Stimulated activated CD8-positive, alpha-beta memory T cell treated with anti-CD3 and anti-CD28 coated beads, Interleukin-4, amount 100 ng/mL, for 24 hours (primary cell): ENCODE measurements around the gene OST4.
A peak's percentile ranks its signal among the peaks of the same experiment; 100 is the strongest.

Experiments
- DNase-seq: peaks from one replicate; pipeline ENCODE4 v3.0.0-alpha.2; 2020; ENCODE audit warnings: low read depth

OST4 gene

DNA sequence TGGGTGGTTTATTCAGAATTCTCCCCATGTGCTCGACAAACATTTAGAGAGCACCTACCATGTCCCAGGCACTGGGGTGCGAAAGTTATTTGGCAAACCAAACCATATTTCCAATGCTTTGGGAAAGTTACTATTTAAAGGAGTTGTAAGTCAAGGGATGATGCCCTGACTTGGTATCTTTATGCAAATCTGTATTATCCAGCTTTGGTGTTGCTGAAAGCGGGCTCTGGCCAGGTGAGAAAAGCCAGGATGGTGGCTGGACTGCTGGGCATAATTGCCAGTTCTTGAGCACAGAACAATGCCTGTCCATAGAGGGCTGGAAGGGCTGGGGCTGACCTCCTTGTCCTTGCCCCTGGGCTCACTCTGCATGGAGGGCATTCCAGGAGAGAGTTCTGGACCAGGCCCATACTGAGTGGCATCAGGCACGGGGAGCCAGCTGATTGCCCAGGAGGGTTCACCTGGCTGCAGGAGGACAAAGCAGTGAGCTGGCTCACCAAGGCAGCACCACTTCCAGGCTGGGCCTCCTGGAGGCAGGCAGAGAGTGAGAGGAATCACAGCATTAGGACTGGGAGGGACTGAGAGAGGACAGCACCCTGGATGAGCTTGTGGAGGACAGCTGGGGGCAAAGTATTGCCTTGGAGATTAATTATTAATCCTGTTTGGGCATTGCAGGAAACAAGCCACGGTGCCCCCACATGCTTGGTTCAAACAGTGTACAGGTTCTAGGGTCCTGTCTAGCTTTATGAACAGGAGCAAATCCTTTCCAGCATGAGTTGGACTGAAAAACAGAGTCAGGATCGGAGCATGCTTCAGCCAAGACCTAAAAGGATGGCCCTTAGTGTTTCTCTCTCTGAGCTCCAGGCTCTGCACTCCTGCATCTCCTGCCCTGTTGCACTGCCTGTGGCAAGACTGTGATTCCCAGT is 22.2 kb upstream of the OST4 start:
- no peak for DNase-seq

DNA sequence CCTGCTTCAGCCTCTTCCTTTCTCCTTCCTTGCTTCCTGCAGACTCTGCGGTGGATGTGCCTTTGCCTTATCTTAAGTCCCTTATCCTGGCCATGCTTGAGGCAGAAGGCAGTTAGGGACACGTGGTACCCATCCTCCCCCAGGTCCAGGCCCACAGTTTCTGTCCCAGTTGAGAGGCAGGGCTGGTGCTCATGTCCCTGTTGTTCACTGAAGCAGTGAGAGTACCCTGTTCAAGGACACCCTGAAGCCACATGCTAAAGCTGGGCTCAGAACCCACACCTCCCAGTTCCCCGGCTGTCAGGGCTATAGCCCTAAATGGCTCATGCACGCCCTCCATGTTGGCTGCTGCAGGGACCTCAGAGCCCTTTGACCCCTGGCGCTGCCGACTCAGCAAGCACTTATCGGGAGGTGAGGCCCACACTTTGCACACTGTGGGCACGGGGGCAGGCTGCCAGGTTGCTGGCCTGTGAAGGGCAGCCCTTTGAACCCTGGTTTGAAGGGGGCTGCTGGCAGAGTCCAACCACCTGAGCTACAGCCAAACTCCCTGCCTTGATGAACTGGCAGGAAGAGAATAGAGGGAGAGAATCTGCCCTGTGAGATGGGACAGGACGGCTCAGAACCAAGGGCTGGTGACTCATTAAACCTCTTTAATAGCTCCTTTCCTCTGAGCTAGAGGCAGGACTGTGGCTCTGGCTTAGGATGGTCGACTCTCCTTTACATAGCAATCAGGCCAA is 21.4 kb upstream of the OST4 start:
- DNase-seq, result no peak

DNA sequence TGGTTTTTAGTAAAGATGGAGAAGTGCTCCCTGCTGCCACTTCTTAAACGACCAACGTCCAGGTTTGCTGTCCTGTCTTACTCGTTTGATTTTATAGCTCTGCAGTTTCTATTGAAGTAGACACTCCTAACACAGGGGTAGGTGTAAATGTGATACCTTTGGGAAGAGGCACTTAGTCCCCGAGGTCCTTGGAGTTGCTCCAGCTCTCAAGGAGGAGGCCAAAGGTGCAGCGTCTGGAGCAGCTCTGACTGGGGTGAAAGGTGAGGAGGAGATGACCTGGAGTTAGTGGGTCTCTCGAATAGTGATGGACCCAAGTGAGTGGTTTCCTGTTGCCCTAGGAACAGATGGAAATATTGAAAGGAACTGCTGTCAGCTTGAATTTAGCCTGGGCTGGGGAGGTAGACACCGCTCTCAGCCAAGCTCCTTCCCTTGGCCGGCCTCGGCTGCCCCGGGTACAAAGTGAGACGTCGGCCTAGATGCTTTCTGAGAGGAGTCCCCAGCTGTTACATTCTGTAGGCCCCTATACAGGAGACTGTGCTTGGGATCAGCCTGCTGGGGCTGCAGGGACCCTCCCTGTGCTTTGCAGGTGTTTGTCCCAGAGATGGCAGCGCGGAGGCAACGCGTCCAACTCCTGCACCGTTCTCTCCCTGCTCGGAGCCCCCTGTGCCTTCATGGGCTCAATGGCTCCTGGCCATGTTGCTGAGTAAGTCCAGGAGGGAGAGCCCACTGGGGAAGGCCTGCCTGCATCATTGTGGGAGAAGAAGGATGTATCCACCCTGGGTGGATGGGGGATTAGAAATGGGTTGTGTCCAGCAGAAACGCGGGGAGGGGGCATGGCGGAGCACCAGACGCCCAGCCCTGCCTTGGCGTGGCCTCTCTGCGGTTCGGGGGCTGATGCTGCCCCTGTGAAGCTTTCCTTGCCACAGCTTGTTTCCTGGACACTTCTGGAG is 20.6 kb upstream of the OST4 start:
- no peak for DNase-seq

DNA sequence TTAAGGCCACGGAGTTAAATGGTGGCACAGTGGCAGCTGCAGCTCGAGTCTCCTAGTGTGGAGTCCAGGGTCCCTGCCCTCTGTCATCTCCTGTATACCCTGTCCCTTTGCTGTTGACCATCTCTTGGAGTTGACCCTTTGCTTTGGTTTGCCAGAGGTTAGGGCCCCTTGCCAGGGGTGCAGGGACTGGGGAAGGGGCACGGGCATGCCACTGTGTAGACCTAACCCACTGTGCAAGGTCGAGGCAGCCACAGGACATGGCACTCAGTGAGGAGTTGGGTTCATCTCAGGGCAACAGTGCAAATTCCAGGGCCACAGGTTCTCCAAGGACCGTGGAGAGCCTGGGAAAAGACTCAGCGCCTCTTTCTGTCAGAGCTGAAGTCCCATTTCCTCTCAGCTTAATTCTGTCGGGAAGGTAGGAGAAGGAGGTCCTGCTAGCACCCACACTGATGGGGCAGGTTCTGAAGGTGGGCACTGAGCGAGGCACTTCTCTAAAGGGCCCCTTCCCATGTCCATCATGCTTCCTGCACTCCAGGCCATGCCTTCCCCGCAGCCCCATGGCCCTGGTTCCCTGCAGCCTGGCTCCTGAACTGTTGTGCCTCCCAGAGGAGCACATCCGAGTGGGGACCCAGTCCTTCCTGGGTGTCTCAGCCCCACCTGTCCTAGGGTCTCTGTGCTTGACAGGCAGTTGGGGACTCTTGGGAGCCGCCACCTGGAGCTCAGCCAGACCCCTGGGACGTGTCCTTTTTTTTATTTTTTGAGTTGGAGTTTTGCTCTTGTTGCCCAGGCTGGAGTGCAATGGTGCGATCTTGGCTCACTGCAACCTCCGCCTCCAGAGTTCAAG is 17.9 kb upstream of the OST4 start:
- DNase-seq, result no peak

DNA sequence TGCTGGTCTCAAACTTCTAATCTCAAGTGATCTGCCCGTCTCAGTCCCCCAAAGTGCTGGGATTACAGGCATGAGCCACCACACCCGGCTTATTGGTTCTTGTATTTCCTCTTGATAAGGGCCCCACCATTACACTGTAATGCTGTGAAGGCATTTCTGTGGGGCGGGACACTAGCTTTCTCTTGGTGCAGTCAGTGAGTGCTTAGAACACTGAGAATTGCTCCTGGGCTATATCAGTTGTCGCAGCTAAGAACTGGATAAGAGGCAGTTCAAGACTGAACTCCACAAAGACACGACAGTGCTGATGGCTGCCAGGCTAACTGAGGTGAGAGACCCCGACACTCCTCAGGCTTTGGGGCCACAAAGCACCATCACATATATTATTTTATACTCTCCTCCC is 17.2 kb upstream of the OST4 start:
- no peak for DNase-seq

DNA sequence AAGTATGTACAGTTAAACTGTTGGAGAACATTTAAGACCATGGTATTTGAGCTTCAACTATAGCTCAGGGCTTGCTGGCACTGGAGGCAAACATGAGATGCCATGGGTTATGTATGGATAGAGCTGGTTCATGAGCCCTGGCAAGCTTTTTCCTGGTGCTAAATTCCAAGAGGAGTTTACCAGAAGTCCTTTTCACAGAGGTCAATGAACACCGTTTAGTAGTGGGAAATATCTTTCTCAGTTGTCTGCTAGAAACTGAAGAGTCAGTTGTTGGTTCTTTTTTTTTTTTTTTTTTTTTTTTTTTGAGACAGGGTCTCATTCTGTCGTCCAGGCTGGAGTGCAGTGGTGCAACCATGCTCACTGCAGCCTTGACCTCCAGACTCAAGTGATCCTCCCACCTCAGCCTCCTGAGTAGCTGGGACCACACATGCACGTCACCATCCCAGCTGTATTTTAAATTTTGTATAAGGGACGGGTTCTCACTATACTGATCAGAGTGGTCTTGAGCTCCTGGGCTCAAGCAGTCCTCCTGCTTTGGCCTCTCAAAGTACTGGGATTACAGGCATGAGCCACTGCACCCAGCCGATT is 16.5 kb upstream of the OST4 start:
- no peak for DNase-seq

DNA sequence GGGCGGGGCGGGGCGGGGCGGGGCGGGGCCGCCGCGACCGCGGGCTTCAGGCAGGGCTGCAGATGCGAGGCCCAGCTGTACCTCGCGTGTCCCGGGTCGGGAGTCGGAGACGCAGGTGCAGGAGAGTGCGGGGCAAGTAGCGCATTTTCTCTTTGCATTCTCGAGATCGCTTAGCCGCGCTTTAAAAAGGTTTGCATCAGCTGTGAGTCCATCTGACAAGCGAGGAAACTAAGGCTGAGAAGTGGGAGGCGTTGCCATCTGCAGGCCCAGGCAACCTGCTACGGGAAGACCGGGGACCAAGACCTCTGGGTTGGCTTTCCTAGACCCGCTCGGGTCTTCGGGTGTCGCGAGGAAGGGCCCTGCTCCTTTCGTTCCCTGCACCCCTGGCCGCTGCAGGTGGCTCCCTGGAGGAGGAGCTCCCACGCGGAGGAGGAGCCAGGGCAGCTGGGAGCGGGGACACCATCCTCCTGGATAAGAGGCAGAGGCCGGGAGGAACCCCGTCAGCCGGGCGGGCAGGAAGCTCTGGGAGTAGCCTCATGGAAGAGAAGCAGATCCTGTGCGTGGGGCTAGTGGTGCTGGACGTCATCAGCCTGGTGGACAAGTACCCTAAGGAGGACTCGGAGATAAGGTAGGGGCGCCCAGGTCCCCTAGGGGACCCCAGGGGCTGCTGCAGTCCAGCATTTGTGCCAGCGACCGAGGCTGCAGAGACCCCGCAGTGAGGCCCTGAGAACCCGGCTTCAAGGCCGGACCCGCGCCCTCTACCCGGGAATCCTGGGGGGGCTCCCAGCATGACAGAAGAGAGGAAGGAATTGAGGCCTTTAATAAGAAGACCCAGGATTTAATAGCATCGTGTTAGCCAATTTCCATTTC is 15.5 kb upstream of the OST4 start, which contains the start of gene KHK:
Gene KHK, plus strand, starts transcription at position 49 of the 870 bp plus-strand sequence. Its CDS starts 488 bp downstream, at position 537.
- no peak for DNase-seq

DNA sequence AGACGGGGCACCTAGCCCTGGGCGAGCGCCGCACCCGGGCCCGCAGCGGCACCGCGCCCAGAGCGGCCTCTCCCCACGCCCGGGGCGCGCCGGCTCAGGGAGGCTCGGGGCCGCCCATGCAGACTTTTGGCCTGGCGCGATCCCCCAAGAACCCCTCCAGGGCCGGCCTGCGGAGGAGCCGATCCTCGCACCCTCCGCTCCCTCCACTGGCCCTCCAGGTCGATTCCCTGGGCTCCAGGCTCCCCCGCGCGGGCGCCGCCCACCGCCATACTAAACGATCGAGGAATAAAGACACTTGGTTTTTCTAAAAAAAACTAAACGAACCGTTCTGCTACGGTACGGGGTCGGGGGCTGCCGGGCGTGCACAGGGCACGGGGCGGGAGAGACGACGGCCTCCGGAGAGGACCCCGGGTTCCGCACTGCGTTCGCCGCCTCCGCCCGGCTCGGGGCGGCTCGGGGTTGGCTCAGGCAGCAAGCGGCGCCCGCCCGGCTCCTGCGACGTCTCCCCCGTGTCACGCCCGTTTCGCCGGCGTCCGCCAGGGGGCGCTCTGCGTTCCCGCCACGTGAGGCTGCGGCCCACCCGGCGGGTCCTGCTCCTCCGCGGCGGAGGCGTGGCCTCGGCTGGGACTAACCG is 14.8 kb upstream of the OST4 start:
- peak; percentile 98 for DNase-seq

DNA sequence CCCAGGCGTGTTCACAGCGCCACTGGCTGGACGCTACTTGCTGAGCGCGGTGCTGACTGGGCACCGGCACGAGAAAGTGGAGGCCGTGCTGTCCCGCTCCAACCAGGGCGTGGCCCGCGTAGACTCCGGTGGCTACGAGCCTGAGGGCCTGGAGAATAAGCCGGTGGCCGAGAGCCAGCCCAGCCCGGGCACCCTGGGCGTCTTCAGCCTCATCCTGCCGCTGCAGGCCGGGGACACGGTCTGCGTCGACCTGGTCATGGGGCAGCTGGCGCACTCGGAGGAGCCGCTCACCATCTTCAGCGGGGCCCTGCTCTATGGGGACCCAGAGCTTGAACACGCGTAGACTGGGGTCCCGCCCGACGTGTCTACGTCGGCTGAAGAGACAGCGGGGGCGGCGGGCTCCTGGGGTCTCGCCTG is 14.2 kb upstream of the OST4 start:
- no peak for DNase-seq

DNA sequence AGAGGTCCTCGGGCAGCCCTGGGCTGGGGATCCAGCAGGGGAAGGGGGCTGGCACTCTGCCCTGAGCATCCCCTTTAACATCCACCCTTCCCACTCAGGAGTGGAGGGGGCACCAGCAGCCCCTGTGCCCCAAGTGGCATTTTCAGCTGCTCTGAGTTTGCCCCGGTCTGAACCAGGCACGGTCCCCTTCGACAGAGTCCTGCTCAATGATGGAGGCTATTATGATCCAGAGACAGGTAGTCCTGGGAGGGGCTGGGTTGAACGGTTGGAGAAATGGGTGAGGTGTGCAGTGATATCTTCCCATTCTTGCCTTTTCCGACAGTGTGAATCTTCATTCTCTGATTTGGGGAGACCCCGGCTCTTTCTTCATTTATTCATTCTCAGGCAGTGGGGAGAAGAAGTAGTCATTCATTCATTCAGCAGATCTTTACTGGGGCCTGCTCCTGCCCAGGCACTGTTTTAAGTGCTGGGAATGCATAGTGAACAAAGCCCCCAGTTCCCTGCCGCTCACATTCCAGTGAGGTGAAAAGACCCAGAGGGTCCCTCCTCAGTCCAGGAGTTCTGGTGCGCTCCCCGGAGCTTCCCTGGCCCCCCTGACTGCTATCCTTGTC is 13.7 kb upstream of the OST4 start:
- no peak for DNase-seq

DNA sequence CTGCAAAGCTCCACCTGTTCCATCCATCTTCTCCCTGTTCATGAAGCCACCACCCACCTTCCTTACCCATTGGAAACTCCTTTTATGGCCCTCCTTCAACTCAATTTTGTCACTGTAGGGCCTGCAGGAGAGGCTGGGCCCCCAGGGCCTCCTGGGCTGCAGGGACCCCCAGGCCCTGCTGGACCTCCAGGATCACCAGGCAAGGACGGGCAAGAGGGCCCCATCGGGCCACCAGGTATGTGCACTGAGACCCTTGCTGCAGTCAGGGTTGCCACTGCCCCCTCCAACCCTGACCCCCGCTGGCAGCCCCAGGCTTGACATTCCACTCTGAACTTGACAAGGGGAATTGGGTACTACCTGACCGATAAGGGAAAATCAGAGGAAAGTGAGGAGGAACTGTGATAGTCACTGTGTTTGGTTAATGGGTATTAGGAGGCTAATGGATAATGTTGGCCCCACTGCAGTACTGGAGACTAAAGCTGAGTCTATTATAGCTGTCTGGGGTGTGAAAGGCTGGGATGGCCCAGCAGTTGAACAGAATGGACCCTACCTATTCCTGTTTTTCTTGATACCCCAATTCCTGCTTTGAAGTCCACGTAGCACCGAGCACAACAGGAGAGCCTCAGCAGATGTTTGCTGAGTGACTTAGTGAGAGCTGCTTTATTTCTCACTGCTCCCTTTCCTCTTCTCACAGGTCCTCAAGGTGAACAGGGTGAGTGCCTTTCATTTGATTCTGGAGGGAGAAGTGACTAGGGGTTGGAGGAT is 13.0 kb upstream of the OST4 start:
- DNase-seq, result no peak

DNA sequence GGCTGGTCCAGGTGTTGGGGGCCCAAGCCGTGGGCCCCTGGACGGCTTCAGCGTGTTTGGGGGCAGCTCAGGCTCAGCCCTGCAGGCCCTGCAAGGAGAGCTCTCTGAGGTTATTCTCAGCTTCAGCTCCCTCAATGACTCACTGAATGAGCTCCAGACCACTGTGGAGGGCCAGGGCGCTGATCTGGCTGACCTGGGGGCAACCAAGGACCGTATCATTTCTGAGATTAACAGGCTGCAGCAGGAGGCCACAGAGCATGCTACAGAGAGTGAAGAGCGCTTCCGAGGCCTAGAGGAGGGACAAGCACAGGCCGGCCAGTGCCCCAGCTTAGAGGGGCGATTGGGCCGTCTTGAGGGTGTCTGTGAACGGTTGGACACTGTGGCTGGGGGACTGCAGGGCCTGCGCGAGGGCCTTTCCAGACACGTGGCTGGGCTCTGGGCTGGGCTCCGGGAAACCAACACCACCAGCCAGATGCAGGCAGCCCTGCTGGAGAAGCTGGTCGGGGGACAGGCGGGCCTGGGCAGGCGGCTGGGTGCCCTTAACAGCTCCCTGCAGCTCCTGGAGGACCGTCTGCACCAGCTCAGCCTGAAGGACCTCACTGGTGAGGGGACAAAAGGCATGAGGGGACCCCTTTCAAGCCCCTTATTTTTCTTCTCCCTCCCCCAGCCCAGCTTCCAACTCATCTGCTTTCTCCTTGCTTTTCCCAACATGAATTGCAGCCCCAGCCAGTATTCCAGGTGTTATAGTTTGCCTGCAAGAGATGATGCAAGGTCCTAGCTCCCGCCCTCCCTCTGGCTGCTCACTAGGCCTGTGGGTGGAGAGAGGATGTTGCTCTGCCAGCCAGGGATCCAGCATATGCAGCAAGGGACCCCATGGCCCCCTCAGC is 12.2 kb upstream of the OST4 start:
- no peak for DNase-seq

DNA sequence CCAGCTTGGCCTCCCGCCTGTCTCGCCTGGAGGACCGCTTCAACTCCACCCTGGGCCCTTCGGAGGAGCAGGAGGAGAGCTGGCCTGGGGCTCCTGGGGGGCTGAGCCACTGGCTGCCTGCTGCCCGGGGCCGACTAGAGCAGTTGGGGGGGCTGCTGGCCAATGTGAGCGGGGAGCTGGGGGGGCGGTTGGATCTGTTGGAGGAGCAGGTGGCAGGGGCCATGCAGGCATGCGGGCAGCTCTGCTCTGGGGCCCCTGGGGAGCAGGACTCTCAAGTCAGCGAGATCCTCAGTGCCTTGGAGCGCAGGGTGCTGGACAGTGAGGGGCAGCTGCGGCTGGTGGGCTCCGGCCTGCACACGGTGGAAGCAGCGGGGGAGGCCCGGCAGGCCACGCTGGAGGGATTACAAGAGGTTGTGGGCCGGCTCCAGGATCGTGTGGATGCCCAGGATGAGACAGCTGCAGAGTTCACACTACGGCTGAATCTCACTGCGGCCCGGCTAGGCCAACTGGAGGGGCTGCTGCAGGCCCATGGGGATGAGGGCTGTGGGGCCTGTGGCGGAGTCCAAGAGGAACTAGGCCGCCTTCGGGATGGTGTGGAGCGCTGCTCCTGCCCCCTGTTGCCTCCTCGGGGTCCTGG is 11.4 kb upstream of the OST4 start:
- DNase-seq, result no peak

DNA sequence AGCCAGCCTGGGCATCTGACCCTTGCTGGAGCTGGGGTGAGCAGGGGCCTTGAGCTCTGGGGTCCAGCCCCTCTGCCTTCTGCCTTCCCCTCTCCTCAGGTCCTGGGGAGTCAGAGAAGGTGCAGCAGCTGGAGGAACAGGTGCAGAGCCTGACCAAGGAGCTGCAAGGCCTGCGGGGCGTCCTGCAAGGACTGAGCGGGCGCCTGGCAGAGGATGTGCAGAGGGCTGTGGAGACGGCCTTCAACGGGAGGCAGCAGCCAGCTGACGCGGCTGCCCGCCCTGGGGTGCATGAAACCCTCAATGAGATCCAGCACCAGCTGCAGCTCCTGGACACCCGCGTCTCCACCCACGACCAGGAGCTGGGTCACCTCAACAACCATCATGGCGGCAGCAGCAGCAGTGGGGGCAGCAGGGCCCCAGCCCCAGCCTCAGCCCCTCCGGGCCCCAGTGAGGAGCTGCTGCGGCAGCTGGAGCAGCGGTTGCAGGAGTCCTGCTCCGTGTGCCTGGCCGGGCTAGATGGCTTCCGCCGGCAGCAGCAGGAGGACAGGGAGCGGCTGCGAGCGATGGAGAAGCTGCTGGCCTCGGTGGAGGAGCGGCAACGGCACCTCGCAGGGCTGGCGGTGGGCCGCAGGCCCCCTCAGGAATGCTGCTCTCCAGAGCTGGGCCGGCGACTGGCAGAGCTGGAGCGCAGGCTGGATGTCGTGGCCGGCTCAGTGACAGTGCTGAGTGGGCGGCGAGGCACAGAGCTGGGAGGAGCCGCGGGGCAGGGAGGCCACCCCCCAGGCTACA is 10.7 kb upstream of the OST4 start:
- DNase-seq, result no peak

DNA sequence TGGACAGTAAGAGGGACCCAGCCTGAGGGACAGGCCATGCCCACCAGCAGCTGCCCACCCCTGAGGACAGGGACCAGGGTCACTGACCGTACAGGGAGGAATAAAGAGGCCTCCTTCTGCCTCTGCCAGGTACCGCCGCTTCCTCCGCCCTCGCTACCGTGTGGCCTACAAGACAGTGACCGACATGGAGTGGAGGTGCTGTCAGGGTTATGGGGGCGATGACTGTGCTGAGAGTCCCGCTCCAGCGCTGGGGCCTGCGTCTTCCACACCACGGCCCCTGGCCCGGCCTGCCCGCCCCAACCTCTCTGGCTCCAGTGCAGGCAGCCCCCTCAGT is 9.1 kb upstream of the OST4 start:
- no peak for DNase-seq

DNA sequence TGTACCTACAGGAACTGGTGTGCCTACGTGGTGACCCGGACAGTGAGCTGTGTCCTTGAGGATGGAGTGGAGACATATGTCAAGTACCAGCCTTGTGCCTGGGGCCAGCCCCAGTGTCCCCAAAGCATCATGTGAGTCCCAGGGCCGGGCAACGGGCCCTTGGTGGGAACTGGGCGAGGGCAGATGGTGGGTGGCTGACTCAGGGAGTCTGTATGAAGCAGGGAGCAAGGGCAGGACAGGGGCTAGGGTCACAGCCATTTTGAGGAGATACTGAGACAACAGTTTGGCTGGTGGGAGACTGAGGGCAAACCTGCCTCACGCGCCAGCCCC is 8.7 kb upstream of the OST4 start:
- no peak for DNase-seq
